Hypothalamus (tissue), 51 donors: ENCODE results near the gene PALLD.

ENCODE experiments used
- DNase-seq, 51 donors: peaks; one replicate each; lab custom pipeline; 2025; lab: John Stamatoyannopoulos, UW

Gene PALLD

GRCh38 chr4:168877511-168878491 lies 380.9 kb downstream of the PALLD start:
- peak in 15 of 51 donors; percentile 4 to 58 (median 25) for DNase-seq

GRCh38 chr4:168878623-168879022 lies 381.8 kb downstream of the PALLD start:
- no peak for DNase-seq

- DNase-seq: no peak
These were observed 382.3 kb downstream of the PALLD start for GRCh38 chr4:168879188-168879587.

- DNase-seq: no peak
These were observed 383.3 kb downstream of the PALLD start for GRCh38 chr4:168880072-168880675.

- no peak for DNase-seq
These were observed 384.2 kb downstream of the PALLD start for GRCh38 chr4:168880811-168881595.

- DNase-seq: no peak
These were observed 385.0 kb downstream of the PALLD start for GRCh38 chr4:168881781-168882420.

- no peak for DNase-seq
These were observed 385.9 kb downstream of the PALLD start for GRCh38 chr4:168882650-168883233.

- DNase-seq: no peak
These were observed 386.7 kb downstream of the PALLD start for GRCh38 chr4:168883513-168883912.

GRCh38 chr4:168884251-168885124 lies 387.6 kb downstream of the PALLD start:
- DNase-seq: no peak

- DNase-seq: no peak
These were observed 388.5 kb downstream of the PALLD start for GRCh38 chr4:168885400-168885799.

- DNase-seq: no peak
These were observed 389.5 kb downstream of the PALLD start for GRCh38 chr4:168886351-168886750.

GRCh38 chr4:168887809-168888208 lies 391.0 kb downstream of the PALLD start:
- DNase-seq: no peak

- no peak for DNase-seq
These were observed 391.9 kb downstream of the PALLD start for GRCh38 chr4:168888715-168889215.

GRCh38 chr4:168891086-168891485 lies 394.2 kb downstream of the PALLD start:
- no peak for DNase-seq

- no peak for DNase-seq
These were observed 394.8 kb downstream of the PALLD start for GRCh38 chr4:168891688-168892087.

- no peak for DNase-seq
These were observed 395.6 kb downstream of the PALLD start for GRCh38 chr4:168892475-168892874.

- no peak for DNase-seq
These were observed 396.4 kb downstream of the PALLD start for GRCh38 chr4:168893205-168893604.

- DNase-seq: no peak
These were observed 397.0 kb downstream of the PALLD start for GRCh38 chr4:168893807-168894206.

- no peak for DNase-seq
These were observed 403.2 kb downstream of the PALLD start for GRCh38 chr4:168900080-168900479.
